ENCODE data around the gene FUT9. TPM values are rescaled to one million over a fixed set of nuclear protein-coding genes. Genes with fewer than 3 reads are reported as not detected.

Gene FUT9
- total RNA-seq, 3 donors from 2014 or later = not detected

GRCh38 chr6:96101564-96101963, 85.8 kb downstream of the FUT9 start:
- Mint-ChIP-seq H3K36me3 (ENCODE audit: insufficient read depth) (no peaks in the 10 kb centered on the region), H3K27me3 (ENCODE audit: low read depth) (no peaks in the 10 kb centered on the region), H3K4me3 (no peak overlapping the region), H3K4me1 (ENCODE audit: low read depth) (no peaks in the 10 kb centered on the region), H3K9me3 (no peaks in the 10 kb centered on the region)
- no peak for ATAC-seq
- no peak for DNase-seq

- H3K36me3 Mint-ChIP-seq (ENCODE audit: insufficient read depth) = no peaks in the 10 kb centered on the region
- ATAC-seq (no peak), DNase-seq (no peak)
- H3K4me1 Mint-ChIP-seq (ENCODE audit: low read depth) = no peaks in the 10 kb centered on the region
- H3K9me3 Mint-ChIP-seq = no peaks in the 10 kb centered on the region
- H3K4me3 Mint-ChIP-seq = no peak overlapping the region
- no peaks in the 10 kb centered on the region for H3K27me3 Mint-ChIP-seq (ENCODE audit: low read depth)
Observed at GRCh38 chr6:96104910-96105309, 89.1 kb downstream of the FUT9 start.

GRCh38 chr6:96110878-96111277, 95.1 kb downstream of the FUT9 start:
- Mint-ChIP-seq H3K9me3 (no peaks in the 10 kb centered on the region), H3K36me3 (ENCODE audit: insufficient read depth) (no peaks in the 10 kb centered on the region), H3K4me3 (no peak overlapping the region), H3K27me3 (ENCODE audit: low read depth) (no peaks in the 10 kb centered on the region), H3K4me1 (ENCODE audit: low read depth) (no peaks in the 10 kb centered on the region)
- ATAC-seq (no peak), DNase-seq (no peak)

GRCh38 chr6:96116674-96117073, 100.9 kb downstream of the FUT9 start:
- no peaks in the 10 kb centered on the region for H3K9me3 Mint-ChIP-seq
- H3K4me1 Mint-ChIP-seq (ENCODE audit: low read depth) = no peaks in the 10 kb centered on the region
- H3K4me3 Mint-ChIP-seq = no peak overlapping the region
- ATAC-seq (no peak), DNase-seq (no peak)
- H3K36me3 Mint-ChIP-seq (ENCODE audit: insufficient read depth) = no peaks in the 10 kb centered on the region
- H3K27me3 Mint-ChIP-seq (ENCODE audit: low read depth) = no peaks in the 10 kb centered on the region

GRCh38 chr6:96124778-96125177, 109.0 kb downstream of the FUT9 start:
- no peaks in the 10 kb centered on the region for H3K36me3 Mint-ChIP-seq (ENCODE audit: insufficient read depth)
- no peak overlapping the region for H3K4me3 Mint-ChIP-seq
- no peak for ATAC-seq
- H3K9me3 Mint-ChIP-seq = peaks cover 4% of the 10 kb centered on the region
- no peak for DNase-seq
- H3K4me1 Mint-ChIP-seq (ENCODE audit: low read depth) = no peaks in the 10 kb centered on the region
- H3K27me3 Mint-ChIP-seq (ENCODE audit: low read depth) = no peaks in the 10 kb centered on the region

GRCh38 chr6:96138406-96138805, 122.6 kb downstream of the FUT9 start:
- DNase-seq (no peak), ATAC-seq (no peak)
- H3K27me3 Mint-ChIP-seq (ENCODE audit: low read depth) = no peaks in the 10 kb centered on the region
- no peak overlapping the region for H3K4me3 Mint-ChIP-seq
- H3K36me3 Mint-ChIP-seq (ENCODE audit: insufficient read depth) = no peaks in the 10 kb centered on the region
- peaks cover 5% of the 10 kb centered on the region for H3K9me3 Mint-ChIP-seq
- no peaks in the 10 kb centered on the region for H3K4me1 Mint-ChIP-seq (ENCODE audit: low read depth)

- ATAC-seq (no peak), DNase-seq (no peak)
- Mint-ChIP-seq H3K4me1 (ENCODE audit: low read depth) (no peaks in the 10 kb centered on the region), H3K27me3 (ENCODE audit: low read depth) (no peaks in the 10 kb centered on the region), H3K4me3 (no peak overlapping the region), H3K36me3 (ENCODE audit: insufficient read depth) (no peaks in the 10 kb centered on the region), H3K9me3 (peaks cover 5% of the 10 kb centered on the region)
Observed at GRCh38 chr6:96142142-96142541, 126.4 kb downstream of the FUT9 start.

- Mint-ChIP-seq H3K4me3 (no peak overlapping the region), H3K36me3 (ENCODE audit: insufficient read depth) (no peaks in the 10 kb centered on the region), H3K27me3 (ENCODE audit: low read depth) (no peaks in the 10 kb centered on the region), H3K4me1 (ENCODE audit: low read depth) (no peaks in the 10 kb centered on the region), H3K9me3 (no peaks in the 10 kb centered on the region)
- ATAC-seq (no peak), DNase-seq (no peak)
Observed at GRCh38 chr6:96150431-96150830, 134.7 kb downstream of the FUT9 start.

GRCh38 chr6:96151707-96152106, 135.9 kb downstream of the FUT9 start:
- Mint-ChIP-seq H3K27me3 (ENCODE audit: low read depth) (no peaks in the 10 kb centered on the region), H3K4me3 (no peak overlapping the region), H3K36me3 (ENCODE audit: insufficient read depth) (no peaks in the 10 kb centered on the region), H3K9me3 (no peaks in the 10 kb centered on the region), H3K4me1 (ENCODE audit: low read depth) (peaks cover under 1% of the 10 kb centered on the region)
- no peak for DNase-seq
- no peak for ATAC-seq

- H3K4me1 Mint-ChIP-seq (ENCODE audit: low read depth) = peaks cover 5% of the 10 kb centered on the region
- no peak for ATAC-seq
Observed at GRCh38 chr6:96152114-96152708, 136.4 kb downstream of the FUT9 start.

GRCh38 chr6:96153775-96154174, 138.0 kb downstream of the FUT9 start:
- H3K27me3 Mint-ChIP-seq (ENCODE audit: low read depth) = no peaks in the 10 kb centered on the region
- no peak for ATAC-seq
- H3K9me3 Mint-ChIP-seq = no peaks in the 10 kb centered on the region
- peaks cover 5% of the 10 kb centered on the region for H3K4me1 Mint-ChIP-seq (ENCODE audit: low read depth)
- DNase-seq = no peak
- H3K4me3 Mint-ChIP-seq = no peak overlapping the region
- no peaks in the 10 kb centered on the region for H3K36me3 Mint-ChIP-seq (ENCODE audit: insufficient read depth)

More at GRCh38 chr6:96152114-96152708, 136.4 kb downstream of the FUT9 start:
- Mint-ChIP-seq H3K27me3 (ENCODE audit: low read depth) (no peaks in the 10 kb centered on the region), H3K9me3 (no peaks in the 10 kb centered on the region), H3K36me3 (ENCODE audit: insufficient read depth) (no peaks in the 10 kb centered on the region), H3K4me3 (no peak overlapping the region)
- DNase-seq = no peak

GRCh38 chr6:96156425-96156824, 140.7 kb downstream of the FUT9 start:
- ATAC-seq = no peak
- no peak overlapping the region for H3K4me3 Mint-ChIP-seq
- no peaks in the 10 kb centered on the region for H3K36me3 Mint-ChIP-seq (ENCODE audit: insufficient read depth)
- H3K4me1 Mint-ChIP-seq (ENCODE audit: low read depth) = peaks cover 5% of the 10 kb centered on the region
- no peak for DNase-seq
- no peaks in the 10 kb centered on the region for H3K9me3 Mint-ChIP-seq
- H3K27me3 Mint-ChIP-seq (ENCODE audit: low read depth) = no peaks in the 10 kb centered on the region

GRCh38 chr6:96157018-96157565, 141.3 kb downstream of the FUT9 start:
- Mint-ChIP-seq H3K9me3 (no peaks in the 10 kb centered on the region), H3K36me3 (ENCODE audit: insufficient read depth) (no peaks in the 10 kb centered on the region), H3K4me1 (ENCODE audit: low read depth) (peaks cover 5% of the 10 kb centered on the region), H3K4me3 (peak overlapping the region; percentile 17), H3K27me3 (ENCODE audit: low read depth) (no peaks in the 10 kb centered on the region)
- ATAC-seq = no peak
- no peak for DNase-seq

GRCh38 chr6:96162711-96163120, 146.9 kb downstream of the FUT9 start:
- H3K27me3 Mint-ChIP-seq (ENCODE audit: low read depth) = no peaks in the 10 kb centered on the region
- no peaks in the 10 kb centered on the region for H3K36me3 Mint-ChIP-seq (ENCODE audit: insufficient read depth)
- no peaks in the 10 kb centered on the region for H3K4me1 Mint-ChIP-seq (ENCODE audit: low read depth)
- no peak for DNase-seq
- no peak overlapping the region for H3K4me3 Mint-ChIP-seq
- no peak for ATAC-seq
- H3K9me3 Mint-ChIP-seq = no peaks in the 10 kb centered on the region

GRCh38 chr6:96164802-96165201, 149.0 kb downstream of the FUT9 start:
- H3K27me3 Mint-ChIP-seq (ENCODE audit: low read depth) = no peaks in the 10 kb centered on the region
- H3K9me3 Mint-ChIP-seq = no peaks in the 10 kb centered on the region
- no peaks in the 10 kb centered on the region for H3K36me3 Mint-ChIP-seq (ENCODE audit: insufficient read depth)
- DNase-seq (no peak), ATAC-seq (no peak)
- H3K4me3 Mint-ChIP-seq = no peak overlapping the region
- no peaks in the 10 kb centered on the region for H3K4me1 Mint-ChIP-seq (ENCODE audit: low read depth)

Data from activated T-cell treated with anti-CD3 and anti-CD28 coated beads, Interleukin-2, amount 50 U/mL, for 4 hours (primary cell).